H1 (cell line): ENCODE data around the gene LPP. TPM values are rescaled to one million over a fixed set of nuclear protein-coding genes. Genes with fewer than 3 reads are reported as not detected.

ENCODE experiments used
- CTCF ChIA-PET: fragments of 300-600 bp; sonication (Branson Sonifier 250); formaldehyde crosslinking; loops from one replicate; lab custom pipeline; 2021; ENCODE audit not compliant: partially characterized antibody; lab: Charles Lee
- POLR2A ChIA-PET: fragments of 300-600 bp; sonication (Branson Sonifier 250); formaldehyde crosslinking; loops from one replicate; lab custom pipeline; 2021; ENCODE audit warnings: inconsistent platforms; ENCODE audit not compliant: partially characterized antibody; lab: Charles Lee
- DNase-seq, 2 experiments: peaks; one replicate each; pipeline versions ENCODE4 v3.0.0 to v3.0.0-alpha.2; 2010 to 2022; ENCODE audit warnings: low spot score in 2 of 2, low read depth in 1 of 2, mixed read lengths in 1 of 2
- FAIRE-seq: peaks from 2 replicates; lab custom pipeline; 2011; peaks lifted over from hg19 to GRCh38; lab: Jason Lieb, UNC
- H2AFZ ChIP-seq: 2 replicates; pipeline ENCODE4 v1.8.1; 2012; ENCODE audit warnings: low read length, inconsistent platforms
- H2AK5ac ChIP-seq: 2 replicates; pipeline ENCODE4 v1.6.1; 2013; ENCODE audit warnings: low read depth, low read length
- H2BK120ac ChIP-seq: replicated peaks from 2 replicates; pipeline ENCODE3; 2013; ENCODE audit warnings: low read depth, low read length, inconsistent platforms
- H2BK12ac ChIP-seq: 2 replicates; pipeline ENCODE4 v1.6.1; 2013; ENCODE audit warnings: low read depth, low read length
- H2BK15ac ChIP-seq: 2 replicates; pipeline ENCODE4 v1.6.1; 2013; ENCODE audit warnings: low read length
- H2BK20ac ChIP-seq: 2 replicates; pipeline ENCODE4 v1.6.1; 2013; ENCODE audit warnings: low read length
- H2BK5ac ChIP-seq: 2 replicates; pipeline ENCODE4 v1.6.1; 2013; ENCODE audit warnings: low read depth, low read length
- H3K14ac ChIP-seq: 2 replicates; pipeline ENCODE4 v1.6.1; 2013; ENCODE audit warnings: inconsistent platforms; ENCODE audit not compliant: insufficient read length
- H3K18ac ChIP-seq: 2 replicates; pipeline ENCODE4 v1.6.1; 2013; ENCODE audit warnings: low read length; ENCODE audit errors: extremely low read depth
- H3K23ac ChIP-seq: 2 replicates; pipeline ENCODE4 v1.6.1; 2013; ENCODE audit warnings: inconsistent platforms; ENCODE audit not compliant: insufficient read length
- H3K23me2 ChIP-seq: 2 replicates; pipeline ENCODE4 v1.6.1; 2013; ENCODE audit warnings: low read depth, low read length
- H3K27ac ChIP-seq: 2 replicates; pipeline ENCODE4 v1.6.1; 2011; ENCODE audit warnings: low read depth, low read length, inconsistent platforms
- H3K27me3 ChIP-seq, 4 experiments: replicated peaks in 1 of 4; 1 replicate in 1 of 4; 2 replicates in 3 of 4; pipeline versions ENCODE4 v1.6.1 to v1.8.1; 2011 to 2013; ENCODE audit warnings: low read length in 3 of 4, mild to moderate bottlenecking in 3 of 4, inconsistent platforms in 2 of 4, mixed read lengths in 2 of 4, moderate library complexity in 1 of 4; ENCODE audit not compliant: control insufficient read depth in 3 of 4, insufficient read depth in 3 of 4; ENCODE audit errors: extremely low read depth in 1 of 4
- H3K36me3 ChIP-seq, 4 experiments: 2 replicates each; pipeline versions ENCODE4 v1.6.1 to v1.8.1; 2011 to 2013; ENCODE audit warnings: mild to moderate bottlenecking in 4 of 4, low read length in 3 of 4, moderate library complexity in 2 of 4, control low read depth in 1 of 4, inconsistent platforms in 1 of 4; ENCODE audit not compliant: insufficient read depth in 4 of 4, control insufficient read depth in 2 of 4
- H3K4ac ChIP-seq: replicated peaks from 2 replicates; pipeline ENCODE3; 2013; ENCODE audit warnings: low read length, low read depth, mixed read lengths, inconsistent platforms; ENCODE audit not compliant: insufficient read length
- H3K4me1 ChIP-seq, 4 experiments: replicated peaks in 1 of 4; 1 replicate in 1 of 4; 2 replicates in 3 of 4; pipeline versions ENCODE4 v1.6.1 to v1.8.1; 2011 to 2013; ENCODE audit warnings: low read length in 3 of 4, inconsistent platforms in 2 of 4, mixed read lengths in 1 of 4; ENCODE audit not compliant: insufficient read depth in 4 of 4, control insufficient read depth in 3 of 4
- H3K4me2 ChIP-seq, 2 experiments: 2 replicates each; pipeline versions ENCODE4 v1.6.1 to v1.8.1; 2011 to 2013; ENCODE audit warnings: low read depth in 2 of 2, low read length in 2 of 2, control low read depth in 1 of 2, inconsistent platforms in 1 of 2, mild to moderate bottlenecking in 1 of 2; ENCODE audit not compliant: insufficient read depth in 1 of 2
- H3K4me3 ChIP-seq, 4 experiments: fragments of 200-600, 300-600 bp in 1 of 4; sonication (generic), shearing (Covaris generic), sonication (Bioruptor Twin) in 1 of 4; 2 replicates each; pipeline versions ENCODE4 v1.5.1 to v1.8.1; 2011 to 2016; ENCODE audit warnings: low read length in 4 of 4, low read depth in 3 of 4, control low read depth in 2 of 4, inconsistent platforms in 2 of 4, mild to moderate bottlenecking in 2 of 4, mixed read lengths in 1 of 4, moderate library complexity in 1 of 4; ENCODE audit not compliant: insufficient read depth in 2 of 4; ENCODE audit errors: extremely low read depth in 1 of 4
- H3K56ac ChIP-seq: replicated peaks from 2 replicates; pipeline ENCODE3; 2013; ENCODE audit warnings: low read depth, mild to moderate bottlenecking, mixed read lengths, low read length, inconsistent platforms; ENCODE audit not compliant: insufficient read length
- H3K79me1 ChIP-seq: 2 replicates; pipeline ENCODE4 v1.6.1; 2013; ENCODE audit warnings: low read depth, low read length, control low read depth
- H3K79me2 ChIP-seq, 2 experiments: 2 replicates each; pipeline versions ENCODE4 v1.6.1 to v1.8.1; 2012 to 2013; ENCODE audit warnings: low read length in 2 of 2, mild to moderate bottlenecking in 2 of 2, inconsistent platforms in 1 of 2; ENCODE audit not compliant: insufficient read depth in 2 of 2, control insufficient read depth in 1 of 2
- H3K9ac ChIP-seq, 4 experiments: replicated peaks in 1 of 4; 1 replicate in 1 of 4; 2 replicates in 3 of 4; pipeline versions ENCODE4 v1.6.1 to v1.8.1; 2011 to 2013; ENCODE audit warnings: low read depth in 3 of 4, low read length in 3 of 4, control low read depth in 2 of 4, mild to moderate bottlenecking in 2 of 4, moderate library complexity in 2 of 4, inconsistent platforms in 1 of 4; ENCODE audit errors: extremely low read depth in 1 of 4
- H3K9me3 ChIP-seq, 2 experiments: 2 replicates each; pipeline versions ENCODE4 v1.6.1 to v1.8.1; 2012 to 2013; ENCODE audit warnings: mild to moderate bottlenecking in 2 of 2, moderate library complexity in 2 of 2, control low read depth in 1 of 2, inconsistent platforms in 1 of 2, low read depth in 1 of 2, low read length in 1 of 2, mixed read lengths in 1 of 2; ENCODE audit not compliant: insufficient read depth in 2 of 2
- H4K20me1 ChIP-seq, 2 experiments: replicated peaks in 1 of 2; 2 replicates each; pipeline versions ENCODE3 to v1.8.1; 2011 to 2013; ENCODE audit warnings: inconsistent platforms in 2 of 2, low read length in 2 of 2, mild to moderate bottlenecking in 1 of 2; ENCODE audit not compliant: insufficient read depth in 2 of 2, control insufficient read depth in 1 of 2
- H4K5ac ChIP-seq: 2 replicates; pipeline ENCODE4 v1.6.1; 2013; ENCODE audit warnings: low read length, low read depth, mixed read lengths, inconsistent platforms; ENCODE audit not compliant: insufficient read length
- H4K8ac ChIP-seq: 2 replicates; pipeline ENCODE4 v1.8.0; 2013; ENCODE audit warnings: mild to moderate bottlenecking, moderate library complexity, low read length, inconsistent platforms; ENCODE audit not compliant: insufficient read depth; ENCODE audit errors: extremely low read depth
- H4K91ac ChIP-seq: replicated peaks from 2 replicates; pipeline ENCODE3; 2013; ENCODE audit warnings: low read length, mixed read lengths, inconsistent platforms; ENCODE audit not compliant: insufficient read length
- BRCA1 ChIP-seq: IDR thresholded peaks from 2 replicates; pipeline ENCODE4 v1.6.1; 2012; ENCODE audit warnings: low read depth, low read length, improper control_type of control experiment
- KDM1A ChIP-seq: fragments of 200-600, 300-600 bp; sonication (generic); IDR thresholded peaks from 2 replicates; pipeline ENCODE4 v1.7.1; 2016; ENCODE audit warnings: mild to moderate bottlenecking, low read length, borderline replicate concordance
- POLR2A ChIP-seq, 2 experiments: IDR thresholded peaks; 1 replicate in 1 of 2; 2 replicates in 1 of 2; pipeline ENCODE4 v1.6.1; 2011; ENCODE audit warnings: low read depth in 2 of 2, low read length in 2 of 2, mild to moderate bottlenecking in 2 of 2; ENCODE audit errors: control extremely low read depth in 1 of 2
- SP2 ChIP-seq: IDR thresholded peaks from 2 replicates; pipeline ENCODE4 v1.6.1; 2012; ENCODE audit warnings: mild to moderate bottlenecking, low read length, inconsistent platforms
- WGBS, 2 experiments: shearing (Covaris generic) in 1 of 2; methylation state at CpG; one replicate each; pipeline versions ENCODE4 v1.1.6 to v1.1.7; 2013 to 2015; ENCODE audit warnings: low lambda C conversion rate in 2 of 2, mixed read lengths in 2 of 2, inconsistent platforms in 1 of 2, low coverage in 1 of 2, missing lambda C conversion rate in 1 of 2; ENCODE audit not compliant: insufficient replicate concordance in 2 of 2, insufficient coverage in 1 of 2, insufficient read length in 1 of 2; ENCODE audit errors: extremely low coverage in 1 of 2, missing lambda C conversion rate in 1 of 2; 5-methylcytosine and 5-hydroxymethylcytosine counted together
- polyA plus RNA-seq, 7 experiments: library from polyadenylated mRNA; depleted of rRNA in 3 of 7; stranded (reverse) in 5 of 7; unstranded in 2 of 7; fragments of >200 nt in 5 of 7; fragments of 200-250 nt in 2 of 7; gene quantifications; 1 replicate in 5 of 7; 2 replicates in 1 of 7; 4 replicates in 1 of 7; pipeline versions ENCODE4 v1.2.1 to v1.2.3, GENCODE V29; 2011 to 2013; ENCODE audit warnings: missing spikeins in 2 of 7, mixed read lengths in 2 of 7
- total RNA-seq: library from RNA; stranded (reverse); fragmentation: NEBNext Ultra II Directional; extraction: Animal tissue kit (Norgen Biotek cat#: 25700); gene quantifications from 2 replicates; pipeline ENCODE4 v1.2.1, GENCODE V29; 2021

Gene LPP
- total and polyA plus RNA-seq, 2 of the 8 experiments (the other 6 are each of a cell fraction or from before 2014, with no cell fraction given), result 10.0 to 53.3 TPM

GRCh38 chr3:188802645-188803044, 648.7 kb downstream of the LPP start:
- no peak overlapping the region for H2BK20ac ChIP-seq
- no peak overlapping the region for H3K18ac ChIP-seq
- no peak overlapping the region for H2BK12ac ChIP-seq
- FAIRE-seq, result no peak
- no peak overlapping the region for H3K14ac ChIP-seq
- H3K27ac ChIP-seq, result no peak overlapping the region
- POLR2A ChIA-PET, result no interaction called here
- no peak overlapping the region for H4K8ac ChIP-seq
- DNase-seq, result no peak
- H3K23me2 ChIP-seq, result no peaks in the 10 kb centered on the region
- no peaks in the 10 kb centered on the region for H3K36me3 ChIP-seq
- H3K9me3 ChIP-seq, result peaks cover 3 to 8% of the 10 kb centered on the region in 2 experiments; a peak in 2 of 4 replicates
- H3K79me2 ChIP-seq, result no peaks in the 10 kb centered on the region
- no peak overlapping the region for H2BK5ac ChIP-seq
- H2AFZ ChIP-seq, result no peak overlapping the region
- CTCF ChIA-PET, result interaction anchor here (1.2 to 2.7 kb wide), 4 partner anchors 10 to 145 kb away, joined by 3 to 7 read pairs (median 4); no protein-coding TSS in a partner anchor
- H2BK15ac ChIP-seq, result no peak overlapping the region
- no peak overlapping the region for H3K4ac ChIP-seq
- H2BK120ac ChIP-seq, result no peak overlapping the region
- H4K5ac ChIP-seq, result no peak overlapping the region
- no peak overlapping the region for H2AK5ac ChIP-seq
- WGBS, 2 experiments, result 94% methylated on average over 3 of the region's 3 CpGs; no CpG with 5 or more reads in 1 of the 2 experiments
- no peaks in the 10 kb centered on the region for H3K79me1 ChIP-seq
- no peak overlapping the region for H3K56ac ChIP-seq
- H3K4me3 ChIP-seq, result no peak overlapping the region
- no peak overlapping the region for H3K4me2 ChIP-seq
- no peaks in the 10 kb centered on the region for H4K20me1 ChIP-seq
- H3K9ac ChIP-seq, result no peak overlapping the region
- H4K91ac ChIP-seq, result no peak overlapping the region
- H3K27me3 ChIP-seq, result no peaks in the 10 kb centered on the region
- TF ChIP-seq KDM1A, result no peak
- TF ChIP-seq BRCA1, result no peak
- TF ChIP-seq POLR2A (IDR thresholded peaks at IDR 0.05; ENCODE audit: control extremely low read depth in 1 of 2, low read depth in 2 of 2, low read length in 2 of 2), result no peak
- no peak for TF ChIP-seq SP2
- H3K23ac ChIP-seq, result no peak overlapping the region
- H3K4me1 ChIP-seq, result no peaks in the 10 kb centered on the region
